HG02840 (cell line): Measurements from ENCODE around the gene MAP2.

Source experiments
- ATAC-seq: cut with Tn5 transposase; IDR thresholded peaks from one replicate; pipeline ENCODE4 v1.9.1; 2021; ENCODE audit warnings: mild to moderate bottlenecking, moderate library complexity, moderate number of reproducible peaks; ENCODE audit not compliant: unreplicated experiment, low FRiP score

MAP2 gene

DNA sequence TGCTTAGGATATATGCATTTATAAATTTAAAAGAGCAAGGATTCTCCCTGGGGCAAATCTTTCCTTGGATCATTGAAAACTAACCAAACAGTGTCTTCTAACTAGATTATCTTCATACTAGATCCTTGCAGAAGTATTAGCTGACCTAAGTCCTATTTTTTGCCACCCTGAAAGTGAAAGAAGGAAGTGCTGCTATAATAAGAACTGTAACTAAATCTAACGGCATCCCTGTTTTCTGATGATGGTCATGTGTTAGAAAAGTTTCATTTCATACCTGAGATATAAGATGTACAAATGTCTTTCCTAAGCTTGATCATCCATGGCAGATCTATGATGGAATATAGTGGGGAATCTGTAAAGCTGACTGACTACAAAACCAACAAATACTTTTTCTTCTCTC is 102.7 kb downstream of the MAP2 start:
- no peak for ATAC-seq

DNA sequence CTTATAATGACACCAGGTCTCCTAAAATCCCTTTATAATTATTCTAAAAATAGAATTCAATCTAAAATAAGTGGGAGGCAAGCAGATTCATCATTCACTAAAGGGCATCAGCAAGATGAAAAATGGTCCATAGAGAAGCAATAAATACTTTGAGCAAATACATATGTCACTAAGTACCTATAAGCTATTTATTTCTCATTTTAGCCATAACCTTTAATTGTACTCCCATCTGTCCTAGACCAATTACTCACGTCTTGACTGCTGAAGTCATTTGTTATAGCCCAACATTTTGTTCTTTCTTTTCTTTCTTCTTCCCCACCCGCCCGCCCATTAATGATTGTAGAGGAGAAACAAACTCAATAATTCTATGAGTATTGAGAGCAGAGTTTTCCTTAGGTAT is 105.7 kb downstream of the MAP2 start:
- no peak for ATAC-seq

DNA sequence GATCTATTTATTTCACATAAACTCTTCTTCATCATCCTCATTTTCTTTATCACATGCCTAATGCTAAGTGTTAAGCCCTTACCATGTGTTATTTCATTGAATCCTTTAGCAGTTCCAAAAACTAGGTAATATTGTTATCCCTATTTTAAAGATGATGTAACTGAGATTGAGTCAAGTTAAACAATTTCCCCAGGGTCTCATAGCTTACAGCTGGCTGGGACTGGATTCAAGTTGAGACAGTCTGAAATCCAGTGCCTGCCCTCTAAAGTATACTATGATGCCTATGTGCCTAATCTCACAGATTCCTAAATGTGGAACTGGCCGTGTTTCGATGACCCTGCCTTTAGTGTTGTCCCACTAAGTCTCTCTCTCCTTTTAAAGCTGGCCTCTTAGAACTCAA is 108.5 kb downstream of the MAP2 start:
- no peak for ATAC-seq

DNA sequence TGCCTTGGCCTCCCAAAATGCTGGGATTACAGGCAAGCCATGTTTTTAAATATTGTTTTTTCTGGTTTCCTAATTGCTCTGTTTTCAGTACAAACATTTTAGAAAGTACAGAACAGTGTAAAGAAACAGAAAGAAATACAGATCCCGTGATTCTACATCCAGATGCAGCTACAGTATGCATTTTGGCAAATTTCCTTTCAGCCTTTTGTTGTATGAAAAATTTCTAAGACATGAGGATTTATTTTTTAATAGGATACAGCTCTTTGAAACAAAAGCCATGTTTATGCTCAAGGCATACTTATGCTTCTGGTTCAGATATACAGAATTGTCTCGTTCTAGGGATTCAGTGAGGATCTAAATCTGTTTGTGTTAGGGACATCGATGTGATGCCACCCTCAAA is 109.5 kb downstream of the MAP2 start:
- ATAC-seq, result no peak

DNA sequence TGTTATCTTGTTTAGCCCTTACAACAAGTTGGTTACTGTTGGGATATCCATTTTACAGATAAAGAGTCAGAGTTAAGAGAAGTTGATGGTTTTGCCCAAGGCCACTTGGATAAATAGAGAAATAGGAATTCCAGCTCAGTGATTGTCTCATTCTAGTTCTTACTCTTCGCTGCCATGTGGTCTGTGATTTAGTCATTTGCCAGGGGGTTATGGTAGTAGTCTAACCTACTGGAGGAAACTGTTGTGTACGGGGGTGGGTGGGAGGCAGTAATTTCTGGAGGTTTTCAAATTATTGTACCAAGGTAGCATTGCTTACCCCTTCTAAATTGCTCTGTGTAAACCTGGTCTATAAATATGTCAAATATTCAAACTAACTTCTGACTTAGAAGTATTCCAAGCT is 110.4 kb downstream of the MAP2 start:
- ATAC-seq, result no peak

DNA sequence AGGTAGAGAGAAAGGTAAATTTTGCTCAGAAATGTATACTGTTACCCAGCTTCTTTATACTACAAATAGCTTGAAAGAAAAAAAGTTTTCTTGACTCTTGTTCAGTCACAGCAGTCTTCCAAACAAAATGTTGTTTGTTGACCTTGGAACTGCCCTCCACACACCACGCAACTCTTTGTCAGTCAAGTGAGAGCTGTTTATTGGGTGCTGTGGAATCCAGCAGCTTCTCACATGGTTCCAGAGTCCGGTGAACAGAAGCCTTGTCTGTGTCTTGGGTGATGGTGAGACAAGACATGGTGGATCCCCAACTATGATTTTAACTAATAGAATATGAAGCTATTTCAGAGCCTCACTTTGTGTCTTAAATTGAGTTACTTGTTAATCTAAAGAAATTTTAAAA is 112.5 kb downstream of the MAP2 start:
- ATAC-seq, result no peak

DNA sequence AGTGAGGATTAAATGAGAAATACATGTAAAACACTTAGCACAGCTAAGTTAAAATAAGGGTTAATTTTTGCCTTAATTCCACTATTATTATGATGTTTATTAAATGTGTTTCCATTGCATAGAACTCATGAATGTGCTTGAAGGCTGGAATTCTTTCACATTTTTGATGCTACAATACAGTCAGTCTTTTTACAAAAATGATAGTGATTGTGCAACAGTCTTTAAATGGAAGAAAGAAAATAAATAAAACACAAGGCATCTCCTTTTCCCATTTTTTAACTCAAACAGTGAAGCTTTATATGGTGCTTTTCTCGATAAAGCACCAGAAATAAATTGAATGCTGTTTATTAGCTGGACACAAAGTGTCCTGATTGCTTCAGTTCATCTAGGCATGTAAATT is 123.9 kb downstream of the MAP2 start:
- no peak for ATAC-seq

DNA sequence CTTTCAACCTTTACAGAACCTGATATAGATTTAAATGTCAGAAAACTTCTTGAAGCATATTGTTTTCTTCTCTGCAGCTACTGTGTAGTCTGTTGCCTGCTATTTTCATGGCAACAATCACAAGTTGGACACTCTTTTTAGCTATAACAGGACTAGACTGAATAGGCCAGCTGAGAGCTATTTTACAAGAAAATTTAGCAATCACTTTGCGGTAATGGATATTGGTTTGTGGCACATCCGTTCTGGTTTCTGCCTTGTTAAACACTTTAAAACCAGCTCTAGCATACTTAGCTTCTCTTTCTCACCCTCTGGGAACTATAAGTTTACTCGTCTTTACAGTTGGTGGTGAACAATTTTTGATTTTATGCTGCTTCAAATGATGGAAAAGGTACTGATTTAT is 125.7 kb downstream of the MAP2 start:
- no peak for ATAC-seq

DNA sequence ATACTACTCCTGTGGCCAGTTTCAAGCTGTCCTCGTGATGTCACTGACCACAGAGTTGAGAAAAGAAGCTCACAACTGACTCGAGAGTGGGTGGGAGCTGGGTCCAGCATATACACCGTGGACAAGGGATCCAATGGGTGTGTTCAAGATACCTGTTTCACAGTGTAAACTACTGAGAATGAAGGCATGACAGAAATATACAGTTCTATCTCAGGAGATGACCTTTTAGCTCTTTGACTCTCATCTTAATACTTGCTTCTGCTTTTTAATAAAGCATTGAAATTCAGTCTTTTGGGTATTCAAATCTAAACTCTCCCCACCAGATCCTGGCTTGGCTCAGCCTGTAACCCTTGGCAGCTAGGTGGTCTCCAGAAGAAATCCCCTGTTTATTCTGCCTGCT is 130.1 kb downstream of the MAP2 start:
- no peak for ATAC-seq

DNA sequence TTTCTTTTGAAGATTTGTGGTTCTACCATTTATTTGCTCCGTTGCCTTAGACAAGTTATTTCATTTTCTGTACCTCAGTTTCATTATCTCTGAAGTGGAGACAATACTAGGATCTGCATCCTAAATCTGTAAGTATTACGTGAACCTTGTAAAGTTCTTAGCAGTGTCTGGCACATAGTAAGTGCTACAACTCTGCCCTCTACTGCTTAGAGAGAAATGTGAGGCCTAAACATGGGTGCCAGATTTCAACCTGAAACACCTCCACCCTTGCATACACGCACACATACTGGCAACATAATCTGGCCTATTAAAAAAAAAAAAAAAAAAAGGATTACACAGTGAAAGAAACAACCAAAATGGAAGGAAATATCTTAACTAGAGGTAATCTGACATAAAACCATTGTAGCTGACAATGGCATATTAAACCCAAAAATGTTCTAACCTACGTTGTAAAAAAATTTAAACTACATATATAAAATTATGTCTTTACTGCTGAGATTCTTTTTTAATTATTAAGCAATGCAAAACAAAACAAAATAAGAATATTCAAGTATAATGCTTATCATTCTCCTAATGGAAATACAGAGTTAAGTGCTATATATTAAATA is 132.6 kb downstream of the MAP2 start:
- ATAC-seq, result no peak

DNA sequence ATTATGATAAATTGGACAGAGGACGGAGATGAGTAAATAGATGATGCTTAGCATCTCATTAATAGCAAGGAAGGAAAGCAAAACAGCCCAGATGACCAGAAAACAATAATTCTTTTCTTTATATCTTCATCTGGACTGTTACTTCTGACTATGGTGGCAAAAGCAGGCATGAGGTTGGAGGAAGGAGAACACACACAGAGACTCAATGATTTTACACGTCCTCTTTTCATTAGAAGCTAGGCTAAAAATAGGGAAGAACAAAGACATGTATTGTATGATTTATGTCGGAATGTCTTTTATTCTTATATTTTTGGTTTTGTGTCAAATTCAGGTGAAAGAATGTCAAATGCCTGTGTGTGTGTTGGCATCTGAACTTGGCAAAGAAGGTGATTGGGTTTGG is 137.1 kb downstream of the MAP2 start:
- ATAC-seq, result no peak

DNA sequence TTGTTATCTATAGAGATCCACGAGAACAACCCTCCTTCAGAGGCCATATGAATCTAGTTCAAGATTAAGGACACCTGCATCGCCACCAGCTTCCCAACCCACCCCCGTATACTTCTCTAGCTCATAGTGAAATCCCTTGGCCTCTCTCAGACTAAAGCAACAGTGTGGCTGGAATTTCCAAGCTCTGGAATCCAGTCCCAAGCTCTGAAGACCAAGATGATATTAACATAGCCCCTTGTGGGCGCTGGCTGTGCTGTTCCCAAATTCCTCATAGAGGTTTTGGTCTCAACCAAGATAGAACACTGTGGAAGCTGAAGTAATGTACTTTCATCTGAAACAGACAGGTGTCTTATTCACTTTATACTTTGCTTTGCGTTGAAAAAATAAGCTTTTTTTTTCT is 139.6 kb downstream of the MAP2 start:
- ATAC-seq, result no peak

DNA sequence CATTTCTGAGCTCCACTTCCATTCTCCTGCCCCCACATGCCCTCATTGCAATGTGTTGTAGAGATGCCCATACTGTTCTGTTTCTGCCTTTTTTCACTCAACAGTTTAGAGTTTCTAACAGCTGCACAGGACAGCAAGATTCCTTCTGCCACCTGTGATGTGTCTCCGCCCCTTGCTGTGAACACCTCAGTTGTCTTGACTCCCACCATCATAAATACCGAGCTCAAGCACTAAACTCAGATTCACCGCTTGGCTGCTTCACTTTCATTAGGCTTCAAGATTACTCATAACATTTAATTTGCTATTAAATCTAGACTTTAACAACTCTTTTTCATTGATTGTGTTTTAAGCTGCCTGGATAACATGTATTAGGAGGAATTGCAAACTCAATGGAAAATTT is 141.0 kb downstream of the MAP2 start:
- ATAC-seq, result no peak

DNA sequence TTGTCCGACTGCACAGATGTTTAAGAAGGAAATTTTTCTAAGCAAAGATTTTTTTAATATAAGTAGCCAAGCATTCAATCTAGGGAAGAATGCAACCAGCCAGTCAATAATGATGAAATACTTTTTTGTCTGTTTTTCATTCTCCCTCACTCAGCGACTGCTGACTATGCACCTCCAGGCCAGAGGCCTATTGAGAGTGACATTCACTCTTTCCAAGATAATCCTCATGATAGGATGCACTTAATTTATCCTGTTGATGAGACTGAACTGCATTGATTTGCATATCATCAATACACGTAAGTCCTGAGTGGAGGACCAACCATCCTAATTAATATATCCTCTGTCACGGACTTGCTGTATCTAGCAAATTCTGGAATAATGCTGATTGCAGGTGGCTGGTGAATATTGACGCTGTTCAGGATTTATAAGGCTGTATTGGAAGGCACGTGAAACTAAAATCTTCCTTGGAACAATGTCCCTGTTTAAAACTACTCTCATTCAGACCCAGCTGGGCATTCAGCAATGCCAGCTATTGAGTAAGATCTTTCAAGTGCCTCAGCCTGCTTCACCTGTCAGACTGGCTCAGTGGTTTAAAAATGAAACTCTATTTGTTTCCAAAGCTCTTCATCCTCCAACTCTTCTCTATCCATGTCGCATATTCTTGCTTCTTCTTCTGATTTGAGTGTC is 142.2 kb downstream of the MAP2 start:
- ATAC-seq, result no peak

DNA sequence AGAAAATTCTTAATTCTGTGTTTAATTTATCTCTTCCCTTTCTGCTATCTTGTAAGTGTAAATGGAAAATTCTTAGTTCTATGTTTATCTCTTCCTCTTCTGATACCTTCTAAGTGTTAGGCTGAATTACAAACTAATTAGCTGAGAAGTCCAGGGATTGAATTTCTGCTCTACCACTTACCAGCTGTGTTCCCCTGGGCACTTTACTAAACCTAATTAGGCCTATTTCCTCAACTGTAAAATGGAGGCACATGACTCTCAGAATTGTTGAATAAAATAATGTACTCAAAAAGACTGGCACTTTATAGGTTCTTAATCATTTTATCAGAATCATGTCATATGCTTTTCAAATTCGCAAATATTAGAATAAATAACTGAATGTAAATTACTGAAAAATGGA is 146.3 kb downstream of the MAP2 start:
- no peak for ATAC-seq

DNA sequence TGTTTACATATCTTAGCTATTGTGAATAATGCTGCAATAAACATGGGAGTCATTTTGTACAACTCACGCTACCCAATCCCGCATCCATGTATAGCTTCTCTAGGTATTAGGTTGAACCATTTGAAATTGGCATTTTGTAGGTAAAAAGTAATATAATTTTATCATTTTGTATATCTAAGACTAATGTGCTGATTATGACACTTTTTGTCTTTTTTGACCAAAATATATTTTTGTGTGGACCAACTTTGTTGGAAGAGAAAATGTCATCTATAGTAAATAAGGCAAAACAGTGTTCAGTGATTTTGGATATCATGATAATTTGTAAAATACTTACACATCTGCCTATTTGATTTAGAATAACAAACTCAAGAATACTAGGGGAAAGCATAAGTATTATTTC is 150.7 kb downstream of the MAP2 start:
- no peak for ATAC-seq

DNA sequence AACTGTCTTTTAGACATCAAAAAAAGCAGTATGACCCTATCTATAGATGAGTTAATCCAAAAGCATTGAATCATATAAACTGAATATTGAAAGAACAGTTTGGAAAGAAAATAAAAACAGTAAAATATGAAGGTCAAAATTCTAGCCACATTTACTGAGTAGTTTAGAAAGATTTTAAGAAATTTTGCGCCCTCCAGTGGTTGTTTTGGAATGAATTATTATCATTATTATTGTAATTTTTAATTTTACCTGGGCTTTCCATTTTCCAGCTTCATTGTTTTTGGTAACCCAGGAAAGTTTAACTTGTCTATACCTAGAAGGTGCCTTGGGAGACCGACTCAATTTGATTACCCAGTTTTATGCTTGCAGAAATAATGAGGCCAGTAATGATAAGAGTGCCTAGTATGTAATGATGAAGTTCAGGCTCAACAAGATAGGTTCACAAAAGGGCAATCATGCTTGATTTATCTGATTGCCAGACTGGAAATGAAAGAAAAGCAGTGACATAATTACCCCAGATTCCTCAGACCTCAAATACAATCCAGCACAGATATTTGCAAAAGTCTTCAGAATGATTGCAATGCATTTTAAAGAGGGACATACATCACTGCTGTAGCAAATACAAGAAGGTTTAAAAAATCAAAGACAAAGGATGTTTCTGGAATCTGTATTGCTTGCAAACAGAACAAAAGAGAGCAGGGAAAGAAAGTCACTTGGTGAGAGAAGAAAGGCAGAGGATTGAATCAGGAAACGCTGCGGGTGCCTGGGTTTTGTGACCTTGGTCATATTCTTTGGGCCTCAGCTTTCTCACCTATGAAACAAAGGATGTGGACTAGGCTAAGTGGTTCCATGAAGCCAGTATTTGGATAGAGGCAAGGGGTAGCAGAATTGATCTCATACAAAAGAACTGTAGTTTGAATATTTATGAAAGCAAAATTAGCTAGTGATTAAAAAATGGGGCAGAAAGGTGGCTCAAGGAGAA is 153.8 kb downstream of the MAP2 start:
- ATAC-seq, result no peak

DNA sequence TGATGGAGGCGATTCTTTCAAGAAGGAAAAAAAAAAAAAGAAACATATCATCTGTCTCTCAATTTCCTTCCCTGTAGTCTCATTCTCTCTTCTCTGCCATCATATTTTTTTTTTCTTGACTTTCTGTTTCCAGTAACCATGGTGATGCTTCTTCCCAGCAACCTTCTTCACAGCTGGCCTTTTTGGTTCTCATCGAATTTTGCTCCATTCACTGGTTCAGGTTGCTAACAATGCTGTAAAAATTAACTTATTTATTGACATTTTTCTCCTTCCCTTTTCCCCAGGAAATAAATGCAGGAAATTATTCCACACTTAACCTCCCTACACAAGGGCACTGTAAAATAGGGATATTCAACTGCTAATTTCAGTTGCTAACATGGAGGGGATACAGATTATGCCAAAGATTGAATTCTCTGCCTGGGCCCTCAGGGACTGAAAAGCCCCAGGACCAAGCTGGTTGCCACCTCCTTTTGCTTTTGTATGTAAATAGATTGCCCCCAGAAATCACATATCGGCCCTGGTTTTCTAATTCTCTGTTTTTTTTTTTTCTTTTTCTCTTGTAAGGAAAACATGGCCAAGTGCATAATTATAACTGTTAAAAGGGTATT is 154.7 kb downstream of the MAP2 start:
- ATAC-seq, result no peak

DNA sequence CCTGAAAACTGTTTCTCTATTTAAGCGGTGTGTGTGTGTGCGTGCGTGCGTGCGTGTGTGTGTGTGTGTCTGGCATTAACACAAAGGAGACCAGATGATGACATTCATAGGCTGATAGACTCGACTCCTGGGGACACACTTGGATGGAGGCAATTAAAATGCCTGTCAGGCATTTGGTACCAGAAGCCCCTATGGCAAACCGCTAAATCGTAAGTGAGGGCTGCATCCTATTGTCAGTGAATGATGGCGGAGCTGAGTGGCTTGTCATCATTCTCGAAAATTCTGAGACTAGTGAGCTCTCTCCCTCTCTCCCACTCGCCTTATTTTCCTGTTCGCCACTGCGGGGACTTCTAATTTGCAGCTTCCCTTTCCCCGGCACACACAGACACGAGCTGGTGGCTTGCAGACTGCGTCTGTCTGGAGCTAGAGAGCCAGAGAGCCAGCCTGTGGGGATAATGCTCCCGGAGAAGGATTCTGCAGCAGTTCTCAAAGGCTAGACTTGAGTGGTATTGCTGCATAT is 155.4 kb downstream of the MAP2 start:
- ATAC-seq, result no peak

DNA sequence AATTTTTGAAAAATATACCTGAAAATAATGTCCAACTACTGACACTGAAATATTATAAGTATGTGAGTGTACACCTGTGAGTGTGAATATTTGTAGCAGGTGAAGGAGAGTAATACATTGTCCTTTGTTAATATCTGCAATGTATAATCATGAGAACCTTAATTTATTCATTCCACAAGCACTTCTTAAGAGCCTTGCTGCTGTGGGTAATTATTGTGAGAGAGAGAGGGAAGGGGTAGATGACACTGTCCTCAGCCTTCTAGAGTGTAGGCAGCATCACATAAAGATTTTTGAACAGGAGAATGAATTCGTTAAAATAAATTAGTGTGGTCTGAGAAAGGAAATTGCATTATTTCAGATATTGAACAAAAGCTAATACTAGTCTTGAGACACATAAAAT is 157.2 kb downstream of the MAP2 start:
- ATAC-seq, result no peak

DNA sequence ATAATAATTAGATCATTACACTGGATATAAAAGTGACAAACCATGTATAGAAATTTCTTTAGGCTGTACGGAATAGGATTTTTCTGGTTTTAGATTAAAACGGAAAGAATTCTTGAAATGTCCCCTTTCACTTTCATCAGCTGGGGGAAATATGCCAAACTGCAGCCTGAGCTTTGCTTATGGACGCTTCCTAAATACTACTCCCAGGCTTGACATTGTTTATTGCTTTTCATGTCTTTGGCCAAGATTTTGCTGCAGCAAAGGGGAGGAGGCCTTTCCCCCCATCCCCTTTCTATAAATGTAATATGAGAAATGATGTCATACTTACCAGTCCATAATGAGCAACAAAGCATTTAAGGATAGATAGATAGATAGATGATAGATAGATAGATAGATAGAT is 158.4 kb downstream of the MAP2 start:
- no peak for ATAC-seq
